SU-DHL-6 (cell line): ENCODE data around the gene F8.
"Not testable (repeated sequence)": the region's sequence is repeated elsewhere in the genome, so short reads cannot be mapped to it uniquely, and the experiment has no call there.

ENCODE experiments used
- H2AFZ ChIP-seq: fragments of 200-600 bp; sonication (generic); 2 replicates; pipeline ENCODE4 v1.6.1; 2014; ENCODE audit warnings: low read depth, mild to moderate bottlenecking, moderate library complexity, mixed read lengths, antibody characterized with exemption, low read length; ENCODE audit not compliant: severe bottlenecking
- H3F3A ChIP-seq: fragments of 200-600 bp; shearing (Covaris generic); 2 replicates; pipeline ENCODE4 v1.6.0; 2016; ENCODE audit warnings: antibody characterized with exemption, mild to moderate bottlenecking; ENCODE audit not compliant: insufficient read depth
- H3K27ac ChIP-seq: fragments of 200-600 bp; sonication (generic); 2 replicates; pipeline ENCODE4 v1.5.1; 2016; ENCODE audit warnings: low read depth, mild to moderate bottlenecking, low read length, moderate library complexity, mixed read lengths
- H3K27me3 ChIP-seq: fragments of 200-600 bp; sonication (generic), shearing (Covaris generic); 2 replicates; pipeline ENCODE4 v1.6.0; 2014; ENCODE audit warnings: mild to moderate bottlenecking, low read length
- H3K36me3 ChIP-seq: fragments of 200-600 bp; sonication (generic); 2 replicates; pipeline ENCODE4 v1.6.1; 2014; ENCODE audit warnings: mild to moderate bottlenecking, low read length, mixed read lengths
- H3K4me2 ChIP-seq: fragments of 300-600, 200-600 bp; shearing (Covaris generic), sonication (generic); 2 replicates; pipeline ENCODE4 v1.6.0; 2014; ENCODE audit warnings: low read length, low read depth, mild to moderate bottlenecking; ENCODE audit not compliant: poor library complexity, severe bottlenecking
- H3K4me3 ChIP-seq: fragments of 200-600 bp; sonication (generic); 2 replicates; pipeline ENCODE4 v1.5.1; 2014; ENCODE audit warnings: antibody characterized with exemption, low read length, mild to moderate bottlenecking, mixed read lengths; ENCODE audit not compliant: insufficient read depth, poor library complexity, severe bottlenecking
- H3K79me2 ChIP-seq: fragments of 200-600 bp; sonication (generic); 2 replicates; pipeline ENCODE4 v1.6.1; 2014; ENCODE audit warnings: mild to moderate bottlenecking, low read length, moderate library complexity; ENCODE audit not compliant: insufficient read depth
- H3K9ac ChIP-seq: fragments of 200-600 bp; sonication (generic); 2 replicates; pipeline ENCODE4 v1.7.0; 2014; ENCODE audit warnings: mild to moderate bottlenecking, low read length
- H3K9me2 ChIP-seq: fragments of 200-600 bp; sonication (generic); replicated peaks from 2 replicates; pipeline ENCODE4 v1.6.1; 2014; ENCODE audit warnings: low read length; ENCODE audit not compliant: insufficient read depth
- H3K9me3 ChIP-seq: fragments of 200-600 bp; sonication (generic); 2 replicates; pipeline ENCODE4 v1.6.1; 2014; ENCODE audit warnings: low read length, mixed read lengths; ENCODE audit not compliant: insufficient read depth
- H4K20me1 ChIP-seq: fragments of 200-600 bp; sonication (generic); 2 replicates; pipeline ENCODE4 v1.6.1; 2014; ENCODE audit warnings: low read depth, mild to moderate bottlenecking, antibody characterized with exemption, low read length, moderate library complexity, mixed read lengths
- CTCF ChIP-seq: fragments of 200-600 bp; sonication (generic); IDR thresholded peaks from one replicate; pipeline ENCODE4 v1.5.1; 2017; ENCODE audit warnings: antibody characterized with exemption, mild to moderate bottlenecking, low read length, moderate library complexity; ENCODE audit not compliant: insufficient read depth, poor library complexity, severe bottlenecking
- EZH2phosphoT487 ChIP-seq: fragments of 200-600 bp; sonication (generic), shearing (Covaris generic); conservative IDR thresholded peaks from 2 replicates; pipeline ENCODE4 v1.6.1; 2018; ENCODE audit warnings: mild to moderate bottlenecking, antibody characterized with exemption, low read length, moderate library complexity, mixed read lengths

F8 gene

GRCh38 chrX:154884069-154884468 is 138.5 kb downstream of the F8 start:
- H3K9ac ChIP-seq, H3F3A ChIP-seq, H3K4me3 ChIP-seq, H3K79me2 ChIP-seq, H3K27ac ChIP-seq, H3K9me3 ChIP-seq, H3K27me3 ChIP-seq, H3K9me2 ChIP-seq, H3K4me2 ChIP-seq, H4K20me1 ChIP-seq, H2AFZ ChIP-seq, H3K36me3 ChIP-seq: not testable (repeated sequence)

DNA sequence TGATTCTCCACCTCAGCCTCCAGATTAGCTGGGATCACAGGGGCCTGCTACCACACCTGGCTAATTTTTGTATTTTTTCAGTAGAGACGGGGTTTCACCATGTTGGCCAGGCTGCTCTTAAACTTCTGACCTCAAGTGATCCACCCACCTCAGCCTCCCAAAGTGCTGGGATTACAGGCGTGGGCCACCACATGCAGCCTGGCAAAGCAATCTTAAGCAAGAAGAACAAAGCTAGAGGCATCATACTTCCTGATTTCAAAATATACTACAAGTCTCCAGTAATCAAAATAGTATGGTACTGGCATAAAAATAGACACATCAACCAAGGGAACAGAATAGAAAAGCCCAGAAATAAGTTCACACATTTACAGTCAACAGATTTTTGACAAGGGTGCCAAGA is 149.2 kb downstream of the F8 start:
- no peak overlapping the region for H3K4me3 ChIP-seq
- H3K27me3 ChIP-seq = no peaks in the 10 kb centered on the region
- no peak overlapping the region for H3K4me2 ChIP-seq
- no peaks in the 10 kb centered on the region for H3K79me2 ChIP-seq
- no peak overlapping the region for H3K9ac ChIP-seq
- TF ChIP-seq EZH2phosphoT487 = no peak
- TF ChIP-seq CTCF = no peak
- H3K9me3 ChIP-seq = no peaks in the 10 kb centered on the region
- no peak overlapping the region for H2AFZ ChIP-seq
- no peak overlapping the region for H3K27ac ChIP-seq
- no peaks in the 10 kb centered on the region for H3K36me3 ChIP-seq
- H3K9me2 ChIP-seq = no peaks in the 10 kb centered on the region
- no peaks in the 10 kb centered on the region for H3F3A ChIP-seq
- H4K20me1 ChIP-seq = no peaks in the 10 kb centered on the region

- H3K27me3 ChIP-seq, H2AFZ ChIP-seq: not testable (repeated sequence)
These were observed 154.0 kb downstream of the F8 start for GRCh38 chrX:154868522-154868921.

DNA sequence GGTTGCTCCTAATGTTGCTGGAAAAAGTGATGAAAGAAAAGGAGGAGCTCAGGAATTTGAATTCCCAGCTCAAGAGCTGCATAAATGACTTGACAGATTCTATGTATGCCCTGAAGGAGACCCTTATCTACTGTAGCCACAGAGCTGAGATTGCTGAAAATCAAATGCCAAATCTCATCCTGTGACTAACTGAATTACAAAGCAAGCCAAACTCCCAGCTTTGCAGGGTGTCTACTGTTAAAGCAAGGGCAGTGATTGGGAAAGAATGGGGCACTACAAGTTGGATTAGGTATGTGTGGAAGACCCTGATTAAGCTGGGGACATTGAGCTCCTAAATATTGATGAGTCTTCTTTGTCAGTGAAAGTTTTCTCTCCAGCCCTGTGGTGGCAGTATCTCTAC is 167.3 kb downstream of the F8 start:
- Histone ChIP-seq H3K9ac (no peak overlapping the region), H3K79me2 (no peaks in the 10 kb centered on the region), H3K36me3 (no peaks in the 10 kb centered on the region), H3K27me3 (no peaks in the 10 kb centered on the region), H3K4me3 (no peak overlapping the region), H2AFZ (no peak overlapping the region), H4K20me1 (no peaks in the 10 kb centered on the region), H3K4me2 (no peak overlapping the region), H3K9me3 (no peaks in the 10 kb centered on the region), H3K27ac (no peak overlapping the region), H3K9me2 (no peaks in the 10 kb centered on the region), H3F3A (no peaks in the 10 kb centered on the region)
- no peak for TF ChIP-seq CTCF
- TF ChIP-seq EZH2phosphoT487 = no peak

More at GRCh38 chrX:154868522-154868921, 154.0 kb downstream of the F8 start:
- H3F3A ChIP-seq, H3K27ac ChIP-seq, H4K20me1 ChIP-seq, H3K79me2 ChIP-seq, H3K4me2 ChIP-seq, H3K9ac ChIP-seq, H3K9me3 ChIP-seq, H3K36me3 ChIP-seq, H3K4me3 ChIP-seq, H3K9me2 ChIP-seq: not testable (repeated sequence)
